Heart right ventricle (tissue), 16 donors: ENCODE measurements around the gene SLC16A6. TPM values are rescaled to one million over a fixed set of nuclear protein-coding genes. Genes with fewer than 3 reads are reported as not detected.
"Not testable (repeated sequence)": the region's sequence is repeated elsewhere in the genome, so short reads cannot be mapped to it uniquely, and the experiment has no call there.

ENCODE experiments used
- ATAC-seq, 8 donors: fragments of 200-7000 bp; cut with Tn5 transposase; one replicate each; pipeline ENCODE4 v1.9.1; 2020; ENCODE audit warnings: mild to moderate bottlenecking in 8 of 8, moderate library complexity in 8 of 8, moderate number of reproducible peaks in 1 of 8
- DNase-seq, 2 donors: peaks; one replicate each; pipeline ENCODE4 v3.0.0-alpha.2; 2020
- H3K27ac ChIP-seq, 10 donors: fragments of 200-600 bp; sonication (generic) in 2 of 10; one replicate each; pipeline versions ENCODE4 v1.5.0 to v1.8.0; 2020 to 2022; ENCODE audit warnings: mild to moderate bottlenecking in 3 of 10
- H3K27me3 ChIP-seq, 7 donors: fragments of 200-600 bp; one replicate each; pipeline ENCODE4 v1.8.0; 2021 to 2022; ENCODE audit warnings: mild to moderate bottlenecking in 2 of 7
- H3K36me3 ChIP-seq, 9 donors: fragments of 200-600 bp; sonication (generic) in 1 of 9; one replicate each; pipeline versions ENCODE4 v1.5.0 to v1.8.0; 2020 to 2022; ENCODE audit warnings: mild to moderate bottlenecking in 2 of 9
- H3K4me1 ChIP-seq, 9 donors: fragments of 200-600 bp; sonication (generic) in 1 of 9; one replicate each; pipeline versions ENCODE4 v1.5.0 to v1.8.0; 2020 to 2022; ENCODE audit warnings: mild to moderate bottlenecking in 4 of 9
- H3K4me3 ChIP-seq, 10 donors: fragments of 200-600 bp; sonication (generic) in 2 of 10; one replicate each; pipeline versions ENCODE4 v1.5.0 to v1.8.0; 2020 to 2022; ENCODE audit warnings: mild to moderate bottlenecking in 7 of 10, moderate library complexity in 2 of 10
- H3K9me3 ChIP-seq, 11 donors: fragments of 200-600 bp in 10 of 11; sonication (generic) in 2 of 11; one replicate each; pipeline versions ENCODE4 v1.5.0 to v1.8.0; 2013 to 2022; ENCODE audit warnings: mild to moderate bottlenecking in 2 of 11, control low read depth in 1 of 11, moderate library complexity in 1 of 11
- WGBS, 2 donors: extraction: QIAGEN DNeasy Blood & Tissue Kit; methylation state at CpG; one replicate each; pipeline ENCODE4 v1.1.7; 2013; ENCODE audit warnings: inconsistent platforms in 1 of 2; 5-methylcytosine and 5-hydroxymethylcytosine counted together
- intact Hi-C, 10 donors: fragments of 100-400 bp; cut with DNase I; formaldehyde crosslinking; loops; one replicate each; pipeline versions ENCODE4 v1.11.1 to v1.14.2; 2022
- polyA plus RNA-seq, 2 donors: library from polyadenylated mRNA; stranded (reverse); fragments of 200-250 nt; gene quantifications; one replicate each; pipeline ENCODE4 v1.2.3, GENCODE V29; 2013
- total RNA-seq, 10 donors: library from RNA; stranded (reverse); fragmentation: NEBNext Ultra II Directional in 3 of 10; extraction: Animal tissue kit (Norgen Biotek cat#: 25700) in 3 of 10; gene quantifications; one replicate each; pipeline versions ENCODE4 v1.2.1 to v1.2.4, GENCODE V29; 2021 to 2023
- TF ChIP-seq, protein P1 (sequence below), 9 donors: fragments of 200-600 bp; sonication (generic) in 2 of 9; IDR thresholded peaks; one replicate each; pipeline versions ENCODE4 v1.5.0 to v1.8.0; 2021 to 2022; ENCODE audit warnings: antibody characterized with exemption in 9 of 9, mild to moderate bottlenecking in 5 of 9, moderate library complexity in 1 of 9
- donor health status: Arrhythmogenic right ventricular cardiomyopathy.
- donor health status: ischemic (EF 13 %, LVEDD 7.1; RV severe dilation, severe dysfunction).
- donor health status: healthy with polysubstance abuse.
- donor health status: DM: no; HTN: yes; CAD: no.
- donor health status: DM: no; HTN: no; CAD: no.
- donor health status: ischemic (EF 25% LVEDD 6.9; RV normal size, moderate dysfunction).
- donor health status: ischemic (EF 25% LVEDD 5.7; RV mildly dilated, moderate dysfunction).
- donor health status: healthy.
- donor health status: DM: yes; HTN: yes; CAD: no.
- donor health status: Ischemic cardiomyopathy.
- donor health status: ischemic (EF 35%, LVEDD 5.7; RV mildly dilated, moderate dysfunction).
- donor health status: nonischemic (EF 11% LVEDD 7.7; RV severe dilation, severe dysfunction).
- donor health status: DM: yes; HTN: yes; CAD: no.
- donor health status: PGD.
- donor health status: ischemic (EF 29% LVEDD 5.4; RV normal size, mild dysfunction).
- donor health status: nonischemic (EF 23%, LVEDD 6.1; RV moderate dilation, normal function).

Gene SLC16A6
- total and polyA plus RNA-seq, 12 donors, result 0.14 to 1.9 (median 0.59) TPM; not detected in 1

DNA sequence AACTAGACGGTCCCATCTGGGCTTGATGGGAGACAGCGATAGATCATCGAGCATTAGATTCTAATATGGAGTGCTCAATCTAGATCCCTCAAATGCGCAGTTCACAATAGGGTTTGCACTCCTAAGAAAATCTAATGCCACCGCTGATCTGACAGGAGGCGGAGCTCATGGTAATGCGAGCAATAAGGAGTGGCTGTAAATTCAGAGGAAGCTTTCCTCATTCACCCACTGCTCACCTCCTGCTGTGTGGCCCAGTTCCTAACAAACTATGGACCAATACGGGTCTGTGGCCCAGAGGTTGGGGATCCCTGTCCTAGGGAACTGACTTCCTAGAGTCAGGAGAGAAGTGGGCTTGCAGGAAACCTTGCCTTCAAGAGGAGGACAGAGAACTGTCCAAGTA lies 68.3 kb downstream of the SLC16A6 start:
- WGBS, 2 donors, result 82 to 96% methylated on average over 8 of the region's 8 CpGs
- no peaks in the 10 kb centered on the region for H3K27me3 ChIP-seq
- H3K9me3 ChIP-seq, result no peaks in the 10 kb centered on the region
- H3K27ac ChIP-seq, result no peak overlapping the region
- no peak for DNase-seq
- peaks cover 0 to 2% (median 0%) of the 10 kb centered on the region in 9 donors for H3K4me1 ChIP-seq
- intact Hi-C loops, result no loop called here
- TF ChIP-seq, protein P1, sequence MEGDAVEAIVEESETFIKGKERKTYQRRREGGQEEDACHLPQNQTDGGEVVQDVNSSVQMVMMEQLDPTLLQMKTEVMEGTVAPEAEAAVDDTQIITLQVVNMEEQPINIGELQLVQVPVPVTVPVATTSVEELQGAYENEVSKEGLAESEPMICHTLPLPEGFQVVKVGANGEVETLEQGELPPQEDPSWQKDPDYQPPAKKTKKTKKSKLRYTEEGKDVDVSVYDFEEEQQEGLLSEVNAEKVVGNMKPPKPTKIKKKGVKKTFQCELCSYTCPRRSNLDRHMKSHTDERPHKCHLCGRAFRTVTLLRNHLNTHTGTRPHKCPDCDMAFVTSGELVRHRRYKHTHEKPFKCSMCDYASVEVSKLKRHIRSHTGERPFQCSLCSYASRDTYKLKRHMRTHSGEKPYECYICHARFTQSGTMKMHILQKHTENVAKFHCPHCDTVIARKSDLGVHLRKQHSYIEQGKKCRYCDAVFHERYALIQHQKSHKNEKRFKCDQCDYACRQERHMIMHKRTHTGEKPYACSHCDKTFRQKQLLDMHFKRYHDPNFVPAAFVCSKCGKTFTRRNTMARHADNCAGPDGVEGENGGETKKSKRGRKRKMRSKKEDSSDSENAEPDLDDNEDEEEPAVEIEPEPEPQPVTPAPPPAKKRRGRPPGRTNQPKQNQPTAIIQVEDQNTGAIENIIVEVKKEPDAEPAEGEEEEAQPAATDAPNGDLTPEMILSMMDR (IDR thresholded peaks at IDR 0.05), result no peak
- no peak overlapping the region for H3K4me3 ChIP-seq
- ATAC-seq, result no peak
- peaks cover 0 to 12% (median 0%) of the 10 kb centered on the region in 9 donors for H3K36me3 ChIP-seq

DNA sequence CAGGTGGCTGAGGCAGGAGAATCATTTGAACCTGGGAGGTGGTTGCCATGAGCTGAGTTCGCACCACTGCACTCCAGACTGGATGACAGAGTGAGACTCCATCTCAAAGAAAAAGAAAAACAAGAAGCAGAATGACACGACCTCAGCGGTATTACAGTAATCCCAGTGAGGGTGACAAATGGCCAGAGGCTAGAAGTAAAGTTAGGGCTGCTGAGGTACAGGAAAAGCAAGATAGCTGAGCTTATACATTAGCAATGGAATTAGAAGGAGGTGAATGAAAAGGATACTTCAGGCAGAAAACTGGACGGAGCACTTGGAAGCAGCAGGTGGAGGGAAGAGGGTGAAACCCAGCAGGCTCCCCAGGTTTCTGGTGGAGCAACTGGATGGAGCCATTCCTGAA lies 69.1 kb downstream of the SLC16A6 start:
- Histone ChIP-seq H3K27me3 (no peaks in the 10 kb centered on the region), H3K4me3 (no peak overlapping the region), H3K27ac (no peak overlapping the region), H3K36me3 (peaks cover 0 to 11% (median 0%) of the 10 kb centered on the region in 9 donors), H3K4me1 (peaks cover 0 to 2% (median 0%) of the 10 kb centered on the region in 9 donors), H3K9me3 (no peaks in the 10 kb centered on the region)
- ATAC-seq (no peak), DNase-seq (no peak)
- TF ChIP-seq, protein P1 (IDR thresholded peaks at IDR 0.05), result no peak
- intact Hi-C loops, result no loop called here
- WGBS, 2 donors, result 91 to 92% methylated on average over 4 of the region's 4 CpGs

DNA sequence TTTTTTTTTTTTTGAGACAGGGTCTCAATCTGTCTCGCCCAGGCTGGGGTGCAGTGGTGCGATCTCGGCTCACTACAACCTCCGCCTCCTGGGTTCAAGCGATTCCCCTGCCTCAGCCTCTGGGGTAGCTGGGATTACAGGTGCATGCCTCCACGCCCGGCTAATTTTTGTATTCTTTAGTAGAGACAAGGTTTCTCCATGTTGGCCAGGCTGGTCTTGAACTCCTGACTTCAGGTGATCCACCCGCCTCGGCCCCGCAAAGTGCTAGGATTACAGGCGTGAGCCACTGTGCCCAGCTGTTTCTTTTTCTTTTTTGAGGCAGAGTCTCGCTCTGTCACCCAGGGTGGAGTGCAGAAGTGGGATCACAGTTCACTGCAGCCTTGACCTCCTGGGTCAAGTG lies 70.1 kb downstream of the SLC16A6 start:
- H3K4me1 ChIP-seq, H3K9me3 ChIP-seq, DNase-seq, H3K4me3 ChIP-seq, H3K27me3 ChIP-seq, intact Hi-C loops, H3K27ac ChIP-seq, ATAC-seq: not testable (repeated sequence)
- peaks cover 0 to 11% (median 0%) of the 10 kb centered on the region in 9 donors for H3K36me3 ChIP-seq
- WGBS, 2 donors, result 94 to 96% methylated on average over 12 of the region's 12 CpGs

DNA sequence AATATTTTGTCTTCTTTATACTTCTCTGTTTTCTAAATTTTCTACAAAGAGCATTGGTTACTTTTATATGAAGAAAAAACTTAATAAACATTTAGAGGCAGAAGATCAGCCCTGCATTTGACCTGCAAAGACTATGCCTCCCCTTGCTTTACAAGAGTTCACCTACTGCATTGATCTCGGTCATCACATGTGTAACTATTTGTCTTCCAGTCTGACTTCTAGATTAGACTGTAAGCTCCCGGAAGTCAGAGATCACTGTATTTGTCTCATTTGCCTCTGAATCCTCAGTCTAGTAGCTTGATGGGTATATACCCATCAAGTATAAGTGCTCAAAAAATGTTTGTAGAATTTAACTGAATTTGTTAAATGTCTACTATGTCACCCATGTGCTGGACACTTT lies 70.7 kb downstream of the SLC16A6 start:
- WGBS, 2 donors, result 95 to 100% methylated on average over 1 to 2 of the region's 2 CpGs
- H3K4me3 ChIP-seq, H3K27ac ChIP-seq, H3K9me3 ChIP-seq, intact Hi-C loops, ATAC-seq, DNase-seq, H3K4me1 ChIP-seq, H3K27me3 ChIP-seq: not testable (repeated sequence)
- peaks cover 0 to 11% (median 0%) of the 10 kb centered on the region in 9 donors for H3K36me3 ChIP-seq

DNA sequence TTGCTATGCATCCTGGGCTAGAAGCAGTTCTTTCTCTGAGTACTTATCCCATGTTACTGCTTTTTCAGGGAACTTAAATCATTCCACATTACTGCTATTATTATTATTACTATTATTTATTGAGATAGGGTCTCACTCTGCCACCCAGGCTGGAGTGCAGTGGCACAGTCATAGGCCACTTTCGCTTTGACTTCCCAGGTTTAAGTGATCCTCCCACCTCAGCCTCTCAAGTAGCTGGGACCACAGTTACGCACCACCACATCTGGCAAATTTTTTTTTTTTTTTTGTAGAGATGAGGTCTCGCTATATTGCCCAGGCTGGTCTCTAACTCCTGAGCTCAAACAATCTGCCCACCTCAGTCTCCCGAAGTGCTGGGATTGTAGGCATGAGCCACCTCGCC lies 71.5 kb downstream of the SLC16A6 start:
- not testable (repeated sequence) for H3K4me1 ChIP-seq, H3K27me3 ChIP-seq, DNase-seq, H3K4me3 ChIP-seq, H3K9me3 ChIP-seq, H3K27ac ChIP-seq, ATAC-seq
- peaks cover 0 to 11% (median 0%) of the 10 kb centered on the region in 9 donors for H3K36me3 ChIP-seq
- intact Hi-C loops, result loop anchor here in 2 of 10 donors (5.0 to 10.0 kb wide), 2 partner anchors 362 to 365 kb away; no protein-coding TSS in a partner anchor
- 97 to 99% methylated on average over 5 of the region's 5 CpGs for whole genome bisulfite sequencing, 2 donors

Other genes starting within 250 kb of the SLC16A6 start
- gene AMZ2, start 43.1 kb downstream of the SLC16A6 start, total RNA-seq, result 100 to 1,000 TPM in 8 of 10 donors, 10 to 100 TPM in 2; 70.7 to 140 (median 111) TPM
- 10 to 100 TPM; 41.6 to 77.4 TPM for gene AMZ2, start 43.1 kb downstream of the SLC16A6 start, polyA plus RNA-seq
- gene ARSG, start 368 bp upstream of the SLC16A6 start, total RNA-seq, result 1 to 10 TPM; 2.5 to 6.2 (median 3.5) TPM
- 1 to 10 TPM in 1 of 2 donors, under 1 TPM in 1; 0.95 to 3.5 TPM for gene ARSG, start 368 bp upstream of the SLC16A6 start, polyA plus RNA-seq
- 100 to 1,000 TPM in 7 of 10 donors, 10 to 100 TPM in 3; 58.6 to 201 (median 122) TPM for gene WIPI1, start 166.4 kb upstream of the SLC16A6 start, total RNA-seq
- gene WIPI1, start 166.4 kb upstream of the SLC16A6 start, polyA plus RNA-seq, result 10 to 100 TPM; 46.6 to 90.4 TPM
- gene PRKAR1A, start 221.3 kb upstream of the SLC16A6 start, total RNA-seq, result 1,000 to 10,000 TPM in 5 of 10 donors, 100 to 1,000 TPM in 5; 609 to 1,378 (median 974) TPM
- gene PRKAR1A, start 221.3 kb upstream of the SLC16A6 start, polyA plus RNA-seq, result 100 to 1,000 TPM; 170 to 489 TPM